GM12891 (cell line): ENCODE measurements around the gene TADA1.

ENCODE experiments used
- PAX5 ChIP-seq: IDR thresholded peaks from 2 replicates; pipeline ENCODE4 v1.6.1; 2011; ENCODE audit warnings: low read length, moderate library complexity, mild to moderate bottlenecking; ENCODE audit not compliant: insufficient read depth, severe bottlenecking
- POLR2A ChIP-seq: IDR thresholded peaks from 2 replicates; pipeline ENCODE4 v1.6.1; 2011; ENCODE audit warnings: low read depth, low read length, control low read depth
- POLR2AphosphoS5 ChIP-seq: IDR thresholded peaks from 2 replicates; pipeline ENCODE4 v1.6.1; 2011; ENCODE audit warnings: low read depth, low read length, control low read depth
- POU2F2 ChIP-seq: IDR thresholded peaks from 2 replicates; pipeline ENCODE4 v1.6.1; 2011; ENCODE audit warnings: low read depth, mild to moderate bottlenecking, control low read depth, low read length, moderate library complexity
- SPI1 ChIP-seq: IDR thresholded peaks from 2 replicates; pipeline ENCODE4 v1.6.1; 2011; ENCODE audit warnings: low read depth, low read length, control low read depth
- TAF1 ChIP-seq: IDR thresholded peaks from 2 replicates; pipeline ENCODE4 v1.6.1; 2011; ENCODE audit warnings: low read depth, low read length, control low read depth

- TF ChIP-seq POLR2A (no peak), POU2F2 (no peak), POLR2AphosphoS5 (no peak), SPI1 (no peak), TAF1 (no peak), PAX5 (no peak)
Observed at GRCh38 chr1:166868639-166869038, 7.4 kb downstream of the TADA1 start.
